Left ventricle myocardium superior (tissue), 1 donor: Measurements from ENCODE around the gene TRIM24. TPM values are rescaled to one million over a fixed set of nuclear protein-coding genes. Genes with fewer than 3 reads are reported as not detected.
"Not testable (repeated sequence)": the region's sequence is repeated elsewhere in the genome, so short reads cannot be mapped to it uniquely, and the experiment has no call there.

ENCODE experiments used
- ATAC-seq: fragments of 200-7000 bp; cut with Tn5 transposase; one replicate; pipeline ENCODE4 v1.9.1; 2020; ENCODE audit warnings: mild to moderate bottlenecking, moderate library complexity
- DNase-seq: peaks from one replicate; pipeline ENCODE4 v3.0.0-alpha.2; 2020
- intact Hi-C: fragments of 100-400 bp; cut with micrococcal nuclease; formaldehyde crosslinking; loops from one replicate; pipeline ENCODE4 v1.11.0; 2022
- long read RNA-seq: library from polyadenylated mRNA; unstranded; transcript quantifications from one replicate; pipeline ENCODE4 v2.0.0, GENCODE V29; 2021
- total RNA-seq: library from RNA; stranded (reverse); fragmentation: NEBNext Ultra II Directional; extraction: Animal tissue kit (Norgen Biotek cat#: 25700); gene quantifications from one replicate; pipeline ENCODE4 v1.2.1, GENCODE V29; 2021
- donor health status: DM: no; HTN: yes; CAD: no; lungs with severe emphysema.

TRIM24 gene
- total RNA-seq = 18.8 TPM
- long read RNA-seq, full-length matches to known transcripts = 2 of 11 reads
- long read RNA-seq, partial matches to known transcripts = 9 of 11 reads
- long read RNA-seq, other reads (novel, unspliced or antisense) = 0 of 11 reads

DNA sequence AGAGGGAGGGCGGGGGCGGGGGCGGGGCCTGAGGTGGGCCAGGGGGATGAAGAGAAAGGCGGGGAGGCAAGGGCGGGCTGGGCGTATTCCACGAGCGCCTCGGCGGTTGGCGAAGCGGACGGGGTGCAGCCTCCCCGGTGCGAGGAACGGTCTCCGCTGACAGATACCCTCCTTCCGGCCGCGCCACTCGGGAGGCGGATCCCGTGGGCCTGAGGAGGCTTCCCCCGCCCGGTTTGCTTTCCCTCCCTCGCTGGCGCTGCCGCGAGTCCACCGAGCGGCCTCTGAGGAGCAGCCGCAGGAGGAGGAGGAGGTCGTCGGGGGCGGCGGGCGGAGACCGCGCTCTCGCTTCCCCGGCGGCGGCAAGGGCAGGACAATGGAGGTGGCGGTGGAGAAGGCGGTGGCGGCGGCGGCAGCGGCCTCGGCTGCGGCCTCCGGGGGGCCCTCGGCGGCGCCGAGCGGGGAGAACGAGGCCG, at the start of gene TRIM24:
Gene TRIM24 (plus strand): TSS at position 84 of the 473 bp plus-strand sequence. CDS start 290 bp downstream, at position 374.
- ATAC-seq = peak; percentile 95
- DNase-seq = peak; percentile 99
- intact Hi-C loops = no loop called here

DNA sequence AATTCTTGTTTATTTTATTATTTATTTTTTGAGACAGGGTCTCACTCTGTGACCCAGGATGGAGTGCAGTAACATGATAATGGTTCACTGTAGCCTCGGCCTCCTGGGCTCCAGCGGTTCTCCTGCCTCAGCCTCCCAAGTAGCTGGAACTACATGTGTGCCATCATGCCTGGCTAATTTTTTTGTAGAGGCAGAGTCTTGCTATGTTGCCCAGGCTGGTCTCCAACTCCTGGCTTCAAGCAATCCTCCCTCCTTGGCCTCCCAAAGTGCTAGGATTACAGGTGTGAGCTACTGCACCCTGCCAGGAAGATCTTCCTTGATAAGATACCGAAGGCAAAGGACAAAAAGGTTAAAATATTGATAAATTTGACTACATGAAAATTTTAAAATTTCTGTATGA, 48.0 kb upstream of the TRIM24 start:
- DNase-seq, intact Hi-C loops, ATAC-seq: not testable (repeated sequence)

DNA sequence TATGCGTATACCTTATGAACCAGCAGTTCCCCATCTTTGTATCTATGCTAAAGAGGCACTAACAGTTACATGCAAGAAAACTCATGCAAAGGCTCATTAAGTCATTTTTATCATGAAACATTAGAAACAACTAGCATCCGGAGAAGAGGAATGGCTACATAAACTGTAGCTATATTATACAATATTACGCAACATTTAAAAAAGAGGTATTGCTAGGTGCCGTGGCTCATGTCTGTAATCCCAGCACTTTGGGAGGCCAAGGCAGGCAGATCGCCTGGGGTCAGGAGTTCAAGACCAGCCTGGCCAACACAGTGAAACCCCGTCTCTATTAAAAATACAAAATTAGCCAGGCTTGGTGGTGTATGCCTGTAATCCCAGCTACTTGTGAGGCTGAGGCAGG, 47.1 kb upstream of the TRIM24 start:
- DNase-seq, ATAC-seq, intact Hi-C loops: not testable (repeated sequence)

DNA sequence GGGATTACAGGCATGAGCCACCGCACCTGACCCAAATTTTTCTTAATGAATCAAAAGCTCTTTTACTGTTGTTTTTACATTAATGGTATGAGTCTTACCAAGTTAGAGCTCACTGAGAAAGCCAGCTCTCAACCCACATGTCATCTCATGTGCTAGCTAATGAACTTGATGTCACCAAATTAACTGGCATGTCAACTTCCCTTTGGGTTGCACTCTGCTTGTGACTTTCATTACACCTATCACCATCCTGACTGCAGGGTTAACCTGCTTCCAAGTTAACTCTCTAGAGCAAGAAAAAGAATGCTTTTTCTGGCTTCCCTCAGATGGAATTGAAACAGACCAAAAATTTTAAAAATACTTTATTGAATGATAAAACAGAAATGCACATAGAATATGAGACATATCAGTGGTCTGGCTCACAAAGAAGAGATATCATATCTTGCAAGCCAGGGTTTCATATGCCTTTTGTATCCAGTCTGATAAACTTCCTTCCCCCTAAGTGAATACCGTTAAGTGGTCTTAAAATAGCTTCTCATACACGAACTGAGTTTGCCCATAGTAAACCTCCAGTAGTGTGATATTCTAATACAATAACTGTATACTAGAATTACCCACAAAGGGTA, 42.9 kb upstream of the TRIM24 start:
- DNase-seq (no peak), ATAC-seq (no peak)
- intact Hi-C loops = no loop called here

DNA sequence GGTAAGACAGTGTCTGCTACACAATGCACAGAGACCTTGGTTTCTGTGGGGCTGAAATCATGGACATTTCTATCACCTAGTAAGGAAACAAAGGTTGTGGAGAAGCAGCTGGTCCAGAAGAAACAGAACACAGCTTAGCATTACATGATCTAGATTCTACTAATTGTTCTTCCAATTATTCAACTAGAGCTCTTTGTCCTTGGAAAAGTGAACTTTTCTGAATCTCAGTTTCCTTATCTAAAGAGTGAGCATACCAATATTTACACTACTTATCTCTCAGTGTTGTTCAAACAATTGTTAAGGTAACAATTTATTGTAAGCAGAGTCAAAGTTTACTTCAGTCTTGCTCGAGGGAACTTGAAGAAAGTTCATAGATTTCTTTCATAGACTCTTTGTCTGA, 42.3 kb upstream of the TRIM24 start:
- DNase-seq = no peak
- ATAC-seq = no peak
- intact Hi-C loops = no loop called here

DNA sequence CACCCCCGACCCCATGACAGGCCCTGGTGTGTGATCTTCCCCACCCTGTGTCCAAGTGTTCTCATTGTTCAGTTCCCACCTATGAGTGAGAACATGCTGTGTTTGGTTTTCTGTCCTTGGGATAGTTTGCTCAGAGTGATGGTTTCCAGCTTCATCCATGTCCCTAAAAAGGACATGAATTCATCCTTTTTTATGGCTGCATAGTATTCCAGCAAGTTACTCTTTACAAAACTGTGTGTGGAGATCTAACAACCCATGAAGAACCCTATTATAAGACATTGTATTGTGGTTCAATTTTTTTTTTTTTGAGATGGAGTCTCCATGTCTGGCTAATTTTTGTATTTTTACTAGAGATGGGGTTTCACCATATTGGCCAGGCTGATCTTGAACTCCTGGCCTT, 41.7 kb upstream of the TRIM24 start:
- intact Hi-C loops, DNase-seq, ATAC-seq: not testable (repeated sequence)

DNA sequence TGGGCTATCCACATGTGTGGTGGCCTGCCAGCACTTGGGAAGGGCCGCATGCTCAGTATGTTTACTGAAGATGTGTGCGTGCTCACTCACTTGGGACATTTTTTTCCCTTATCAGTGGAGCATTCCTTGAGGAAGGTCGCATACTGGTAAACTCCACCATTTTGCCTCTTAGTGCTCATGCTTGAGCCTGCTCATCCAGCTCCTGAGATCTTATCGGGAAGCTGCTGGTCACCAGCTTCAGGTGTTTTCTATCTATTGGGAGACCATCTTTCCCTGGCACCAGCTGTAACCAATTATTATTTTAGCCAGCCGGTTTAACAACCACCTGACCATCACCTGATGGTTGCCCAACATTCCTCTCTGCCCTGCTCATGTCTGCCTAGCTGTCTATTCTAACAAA, 35.0 kb upstream of the TRIM24 start:
- intact Hi-C loops = no loop called here

DNA sequence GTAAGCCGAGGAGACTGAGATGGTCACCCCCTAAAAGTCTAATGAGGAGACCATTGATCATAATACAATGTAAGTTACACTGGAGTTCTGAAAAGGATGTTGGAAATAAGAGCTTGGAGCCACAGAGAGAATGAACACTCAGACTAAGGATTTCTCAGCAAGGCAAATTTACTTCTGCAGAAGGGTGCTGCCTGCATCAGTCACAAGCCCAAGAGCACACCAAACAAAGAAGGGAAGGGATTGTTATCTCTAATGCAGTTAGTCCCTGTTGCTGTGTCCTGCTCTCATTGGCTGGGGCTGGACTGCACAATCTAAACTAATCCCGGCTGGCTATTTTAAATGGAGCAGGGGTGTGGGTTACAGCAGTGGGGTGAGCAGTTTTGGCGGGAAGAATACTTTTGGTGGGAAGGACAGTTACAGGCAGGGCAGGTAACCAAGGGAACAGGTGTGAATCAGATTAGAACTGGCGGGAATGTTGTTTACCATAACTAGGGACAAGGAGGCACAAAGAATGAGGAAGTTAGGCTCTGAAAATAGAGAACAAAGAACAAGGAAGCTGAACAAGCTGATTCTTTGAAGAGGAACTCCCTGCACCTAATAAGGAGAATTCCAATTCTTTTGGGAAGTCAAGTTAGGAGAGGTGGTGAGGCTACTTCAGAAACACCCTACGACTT, 30.3 kb upstream of the TRIM24 start:
- DNase-seq (no peak), ATAC-seq (no peak)
- intact Hi-C loops = no loop called here

More for the DNA sequence above, 35.0 kb upstream of the TRIM24 start:
- ATAC-seq = no peak
- DNase-seq = no peak

DNA sequence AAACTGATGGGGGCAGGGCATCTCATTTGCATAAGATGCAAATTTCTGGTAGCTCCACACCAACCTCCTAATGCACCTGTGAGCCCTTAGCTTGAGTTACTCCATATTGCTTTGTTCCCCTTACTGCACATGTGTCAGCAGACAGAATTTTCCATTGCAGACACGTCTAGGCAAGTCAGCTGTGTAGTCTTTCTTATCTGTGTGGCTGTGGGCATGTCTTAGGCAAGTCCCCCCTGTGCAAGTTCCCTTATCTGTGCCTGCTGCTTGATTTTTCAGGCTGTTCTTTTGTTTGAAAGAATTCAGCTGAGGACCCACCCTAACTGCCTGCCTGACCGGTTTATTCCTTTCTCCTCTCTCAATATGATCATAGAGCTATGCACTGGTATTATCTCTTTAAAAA, 28.5 kb upstream of the TRIM24 start:
- ATAC-seq (no peak), DNase-seq (no peak)
- intact Hi-C loops = no loop called here

DNA sequence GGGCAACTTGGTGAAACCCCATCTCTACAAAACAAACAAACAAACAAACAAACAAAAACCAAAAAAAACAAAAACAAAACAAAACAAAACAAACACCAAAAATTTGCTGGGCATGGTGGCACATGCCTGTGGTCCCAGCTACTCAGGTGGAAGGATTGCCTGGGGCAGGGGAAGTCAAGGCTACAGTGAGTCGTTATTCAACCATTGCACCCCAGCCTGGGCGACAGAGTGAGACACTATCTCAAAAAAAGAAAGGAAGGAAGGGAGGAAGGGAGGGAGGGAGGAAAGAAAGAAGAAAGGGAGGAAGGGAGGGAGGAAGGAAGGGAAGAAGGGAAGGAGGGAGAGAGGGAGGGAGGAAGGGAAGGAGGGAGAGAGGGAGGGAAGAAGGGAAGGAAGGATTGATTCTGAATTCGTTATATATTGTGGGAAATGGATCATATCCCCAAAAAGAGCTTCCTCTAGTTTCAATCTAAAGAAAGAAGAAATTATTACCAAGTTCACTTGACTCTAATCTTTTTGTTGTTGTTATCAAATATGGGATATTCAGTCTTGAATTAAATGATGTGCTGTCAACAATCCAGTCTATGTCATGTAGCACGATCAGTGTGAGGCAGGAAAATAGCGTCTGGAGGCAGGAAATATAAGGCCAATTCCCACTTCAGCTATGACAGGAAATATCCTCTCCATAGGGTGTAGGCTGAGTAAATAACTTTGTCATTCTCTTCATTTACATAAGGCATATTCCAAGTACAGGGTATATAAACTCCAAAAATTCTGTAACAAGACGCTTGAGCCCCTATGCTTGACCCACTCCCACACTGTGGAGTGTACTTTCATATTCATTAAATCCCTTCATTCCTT, 26.2 kb upstream of the TRIM24 start:
- intact Hi-C loops = no loop called here
- ATAC-seq (no peak), DNase-seq (no peak)

DNA sequence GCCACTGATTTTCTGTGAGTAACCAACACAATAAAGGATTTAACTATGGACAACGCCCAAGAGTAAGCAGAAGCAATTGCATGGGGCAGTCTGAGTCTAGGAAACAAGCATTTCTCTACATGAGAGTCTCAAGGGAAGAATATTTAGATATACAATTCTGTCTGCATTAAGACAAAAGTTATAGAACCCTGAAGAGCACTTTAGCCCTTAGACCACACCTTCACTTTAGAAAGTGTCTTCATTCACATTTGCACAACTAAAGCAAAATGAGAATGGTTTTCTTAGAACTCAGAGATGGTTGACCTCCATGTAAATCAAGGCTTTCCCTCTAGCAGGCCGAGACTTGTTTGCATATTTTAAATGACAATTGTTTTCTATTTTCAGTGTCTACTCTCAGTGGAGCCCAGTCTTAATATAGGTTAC, 25.5 kb upstream of the TRIM24 start:
- intact Hi-C loops = no loop called here
- no peak for DNase-seq
- ATAC-seq = no peak

DNA sequence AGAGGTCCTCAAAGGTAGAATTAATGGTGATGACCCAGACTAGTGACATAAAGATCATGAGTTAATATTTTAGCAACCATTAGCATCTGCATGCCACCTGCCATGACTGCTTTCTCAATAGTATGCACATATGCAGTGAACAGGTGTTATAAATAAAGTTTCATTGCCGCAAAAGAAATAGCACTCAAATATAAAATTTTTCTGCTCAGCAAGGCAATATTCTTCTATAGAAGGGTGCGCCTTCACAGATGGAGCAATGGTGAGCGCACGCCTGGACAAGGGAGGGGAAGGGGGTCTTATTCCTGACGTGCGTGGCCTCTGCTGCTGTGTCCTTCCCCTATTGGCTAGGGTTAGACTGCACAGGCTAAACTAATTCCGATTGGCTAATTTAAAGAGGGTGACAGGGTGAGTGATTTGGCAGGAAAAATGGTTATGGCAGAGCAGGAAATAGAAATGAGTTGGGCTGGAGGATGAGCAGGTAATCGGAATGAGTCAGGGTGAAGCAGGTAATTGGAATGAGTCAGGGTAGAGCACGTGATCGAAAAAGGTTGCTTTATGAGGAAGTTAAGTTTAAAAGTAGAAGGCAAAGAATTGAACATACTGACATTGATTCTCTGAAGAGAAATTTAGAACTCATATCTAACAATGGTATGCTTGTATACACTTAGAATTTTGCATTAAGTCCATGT, 24.7 kb upstream of the TRIM24 start:
- no peak for ATAC-seq
- intact Hi-C loops = no loop called here
- no peak for DNase-seq

DNA sequence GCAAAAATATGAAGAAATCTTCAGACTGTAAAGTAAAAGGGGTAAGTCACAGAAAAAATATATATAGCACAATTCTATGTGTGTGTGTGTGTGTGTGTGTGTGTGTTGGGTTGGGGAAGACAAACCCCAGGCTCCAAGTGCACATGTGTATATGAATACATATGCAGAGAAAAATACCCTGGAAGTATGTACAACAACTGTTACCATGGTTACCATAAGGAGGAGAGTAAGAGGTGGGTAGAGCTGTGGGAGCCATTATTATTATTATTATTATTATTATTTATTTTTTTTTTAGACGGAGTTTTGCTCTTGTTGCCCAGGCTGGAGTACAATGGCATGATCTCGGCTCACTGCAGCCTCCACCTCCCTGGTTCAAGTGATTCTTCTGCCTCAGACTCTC, 23.7 kb upstream of the TRIM24 start:
- DNase-seq = no peak
- no peak for ATAC-seq
- intact Hi-C loops = no loop called here

DNA sequence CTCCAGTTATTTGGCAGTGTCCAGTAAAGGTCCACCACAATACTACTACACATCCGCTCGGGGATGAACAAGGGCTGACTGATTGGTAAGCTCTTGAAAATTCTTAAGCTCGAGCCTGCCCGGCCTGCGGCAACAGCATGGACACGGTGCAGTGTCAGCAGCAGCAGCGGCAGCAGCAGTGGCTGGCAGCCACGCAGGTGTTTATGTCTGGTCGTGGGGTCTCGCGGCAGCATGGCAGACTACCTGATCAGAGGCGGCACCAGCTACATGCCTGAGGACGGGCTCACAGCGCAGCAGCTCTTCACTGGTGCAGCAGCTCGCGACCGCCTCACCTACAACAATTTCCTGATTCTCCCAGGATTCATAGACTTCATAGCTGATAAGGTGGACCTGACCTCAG, 19.6 kb upstream of the TRIM24 start:
- intact Hi-C loops = no loop called here
- no peak for ATAC-seq
- no peak for DNase-seq

DNA sequence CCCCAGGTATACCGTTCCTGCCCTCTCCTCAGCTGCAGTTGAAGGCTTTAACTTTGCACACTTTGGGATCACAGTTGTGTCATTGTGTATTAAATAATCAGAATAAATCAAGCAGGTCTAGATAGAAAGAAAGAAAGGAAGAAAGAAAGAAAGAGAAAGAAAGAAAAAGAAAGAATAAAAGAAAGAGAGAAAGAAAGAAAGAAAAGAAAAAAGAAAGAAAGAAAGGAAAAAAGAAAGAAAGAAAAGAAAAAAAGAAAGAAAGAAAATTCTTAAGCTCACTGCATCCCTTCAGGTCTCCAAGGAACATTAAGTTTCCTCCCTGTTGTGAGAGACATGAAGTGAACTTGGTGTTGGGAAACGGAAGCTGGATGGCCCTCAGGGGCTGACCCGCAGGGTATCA, 17.2 kb upstream of the TRIM24 start:
- intact Hi-C loops = no loop called here
- no peak for ATAC-seq
- DNase-seq = no peak

DNA sequence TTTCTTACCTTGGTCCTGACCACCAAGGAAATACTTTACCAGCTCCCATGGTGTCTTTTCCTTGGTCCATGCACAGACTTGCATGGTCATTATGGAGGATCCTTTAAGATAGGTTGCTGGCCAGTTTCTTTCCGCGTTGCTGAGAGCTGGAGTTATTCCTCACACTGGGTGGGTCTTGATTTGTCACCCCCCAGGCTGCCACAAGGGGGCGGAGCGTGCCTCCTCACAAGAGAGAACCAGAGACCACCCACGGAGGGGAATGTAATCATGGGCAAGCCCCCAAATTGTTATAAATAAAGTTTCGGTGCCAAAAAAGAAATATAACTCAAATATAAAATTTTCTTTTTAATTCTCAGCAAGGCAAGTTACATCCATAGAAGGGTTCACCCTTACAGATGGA, 10.5 kb upstream of the TRIM24 start:
- intact Hi-C loops = no loop called here
- no peak for ATAC-seq
- DNase-seq = no peak

DNA sequence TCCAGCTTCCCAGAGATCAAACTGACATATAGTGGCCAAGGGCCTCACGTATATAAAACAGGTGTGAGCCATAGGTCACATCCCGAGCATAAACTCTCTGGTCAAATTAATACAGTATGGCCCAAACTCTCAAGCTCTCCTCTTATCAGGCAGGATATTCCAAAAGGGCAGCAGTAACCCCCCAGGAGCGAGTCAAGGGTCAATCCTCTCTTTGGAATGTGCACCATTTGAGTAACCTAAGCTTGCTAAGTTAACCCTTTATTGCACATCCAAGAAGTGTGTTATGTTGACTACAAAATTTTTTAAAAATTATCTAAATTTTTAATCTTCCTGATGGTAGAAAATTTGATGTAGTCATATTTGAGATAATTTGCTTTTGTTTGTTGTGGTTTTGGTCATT, 4.5 kb upstream of the TRIM24 start:
- ATAC-seq = no peak
- DNase-seq = no peak
- intact Hi-C loops = no loop called here

DNA sequence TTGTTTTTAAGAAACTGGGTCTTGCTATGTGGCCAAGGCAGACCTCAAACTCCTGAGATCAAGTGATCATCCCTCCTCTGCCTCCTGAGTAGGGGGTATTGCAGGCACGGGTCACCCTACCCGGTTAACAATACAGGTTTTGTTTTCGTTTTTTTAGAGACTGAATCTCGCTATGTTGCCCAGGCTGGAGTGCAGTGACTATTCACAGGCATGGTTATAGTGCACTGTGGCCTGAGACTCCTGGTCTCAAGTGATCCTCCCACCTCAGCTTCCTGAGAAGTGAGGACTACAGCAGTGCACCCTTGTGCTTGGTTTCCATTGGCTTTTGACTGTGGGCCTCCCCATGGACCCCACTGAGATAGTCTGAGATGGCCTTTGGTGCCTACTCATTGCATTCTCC, 3.8 kb upstream of the TRIM24 start:
- intact Hi-C loops = no loop called here
- ATAC-seq (no peak), DNase-seq (no peak)
